OCI-LY3 (cell line): ENCODE measurements around the gene VAT1L.

Experiments
- EZH2phosphoT487 ChIP-seq: fragments of 200-600 bp; shearing (Covaris generic); IDR thresholded peaks from 2 replicates; pipeline ENCODE4 v1.6.1; 2018; ENCODE audit warnings: antibody characterized with exemption, mixed run types, low read depth
- TF ChIP-seq, protein P1 (sequence below): fragments of 200-600, 300-600 bp; sonication (generic); IDR thresholded peaks from 2 replicates; pipeline ENCODE4 v1.5.1; 2014; ENCODE audit warnings: antibody characterized with exemption, low read length, low read depth

- TF ChIP-seq, protein P1, sequence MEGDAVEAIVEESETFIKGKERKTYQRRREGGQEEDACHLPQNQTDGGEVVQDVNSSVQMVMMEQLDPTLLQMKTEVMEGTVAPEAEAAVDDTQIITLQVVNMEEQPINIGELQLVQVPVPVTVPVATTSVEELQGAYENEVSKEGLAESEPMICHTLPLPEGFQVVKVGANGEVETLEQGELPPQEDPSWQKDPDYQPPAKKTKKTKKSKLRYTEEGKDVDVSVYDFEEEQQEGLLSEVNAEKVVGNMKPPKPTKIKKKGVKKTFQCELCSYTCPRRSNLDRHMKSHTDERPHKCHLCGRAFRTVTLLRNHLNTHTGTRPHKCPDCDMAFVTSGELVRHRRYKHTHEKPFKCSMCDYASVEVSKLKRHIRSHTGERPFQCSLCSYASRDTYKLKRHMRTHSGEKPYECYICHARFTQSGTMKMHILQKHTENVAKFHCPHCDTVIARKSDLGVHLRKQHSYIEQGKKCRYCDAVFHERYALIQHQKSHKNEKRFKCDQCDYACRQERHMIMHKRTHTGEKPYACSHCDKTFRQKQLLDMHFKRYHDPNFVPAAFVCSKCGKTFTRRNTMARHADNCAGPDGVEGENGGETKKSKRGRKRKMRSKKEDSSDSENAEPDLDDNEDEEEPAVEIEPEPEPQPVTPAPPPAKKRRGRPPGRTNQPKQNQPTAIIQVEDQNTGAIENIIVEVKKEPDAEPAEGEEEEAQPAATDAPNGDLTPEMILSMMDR, result peak; percentile 52
- TF ChIP-seq EZH2phosphoT487, result no peak
These were observed 5.7 kb upstream of the VAT1L start for GRCh38 chr16:77782694-77783093.
